ENCODE data around the gene PPFIA1. TPM values are rescaled to one million over a fixed set of nuclear protein-coding genes. Genes with fewer than 3 reads are reported as not detected.

PPFIA1 gene
- polyA plus RNA-seq, 2 of the 4 experiments (the other 2 are of a cell fraction) = 23.3 to 45.6 TPM

DNA sequence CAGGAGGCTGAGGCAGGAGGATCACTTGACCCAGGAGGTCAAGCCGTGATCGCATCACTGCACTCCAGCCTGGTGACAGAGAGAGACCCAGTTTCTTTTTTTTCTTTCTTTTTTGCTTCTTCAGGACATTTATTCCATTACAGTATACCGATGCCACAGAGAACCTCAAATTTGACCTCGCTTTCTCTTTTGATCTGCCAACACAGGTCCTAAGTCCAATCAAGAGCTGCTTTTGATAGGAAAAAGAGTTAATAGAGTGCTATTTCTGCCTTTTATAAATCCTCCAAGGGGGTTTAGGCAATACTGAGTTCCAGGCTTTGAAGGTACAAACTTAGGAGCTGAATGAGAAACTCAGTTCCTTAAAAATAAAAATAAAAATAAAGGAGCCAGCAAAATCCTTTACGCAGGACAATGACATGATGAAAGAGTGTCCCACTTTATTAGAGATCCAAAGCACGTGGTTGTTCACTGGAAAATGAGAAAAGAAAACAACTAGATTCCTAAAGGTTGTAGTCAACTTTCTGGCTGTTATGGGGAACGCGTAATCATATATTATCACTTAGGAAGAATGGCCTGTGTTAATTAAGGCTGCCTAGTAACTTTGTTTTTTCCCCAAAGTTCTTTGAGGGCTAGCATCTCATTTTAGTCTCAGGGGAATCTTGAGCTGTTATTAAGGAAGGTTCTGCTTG is 40.2 kb upstream of the PPFIA1 start:
- TF ChIP-seq NFE2L2 (conservative IDR thresholded peaks at IDR 0.05; ENCODE audit: low read length) = no peak
- no peak for TF ChIP-seq FOSB (CRISPR knock-in tag; IDR thresholded peaks at IDR 0.05)
- TF ChIP-seq EP300 (IDR thresholded peaks at IDR 0.05) = no peak
- no peak for TF ChIP-seq CEBPB (IDR thresholded peaks at IDR 0.05)
- no peak for TF ChIP-seq ZSCAN20 (CRISPR knock-in tag; IDR thresholded peaks at IDR 0.05)
- TF ChIP-seq TFCP2L1 (CRISPR knock-in tag; IDR thresholded peaks at IDR 0.05) = no peak
- TF ChIP-seq NPAS2 (CRISPR knock-in tag; IDR thresholded peaks at IDR 0.05; ENCODE audit: borderline replicate concordance) = no peak
- no peak for TF ChIP-seq FOSL2 (IDR thresholded peaks at IDR 0.05)
- TF ChIP-seq FOSL2 (CRISPR knock-in tag; IDR thresholded peaks at IDR 0.05) = no peak
- no peak for TF ChIP-seq SMC3 (IDR thresholded peaks at IDR 0.05)
- no peak for TF ChIP-seq KDM5A (IDR thresholded peaks at IDR 0.05)
- TF ChIP-seq, protein P1, sequence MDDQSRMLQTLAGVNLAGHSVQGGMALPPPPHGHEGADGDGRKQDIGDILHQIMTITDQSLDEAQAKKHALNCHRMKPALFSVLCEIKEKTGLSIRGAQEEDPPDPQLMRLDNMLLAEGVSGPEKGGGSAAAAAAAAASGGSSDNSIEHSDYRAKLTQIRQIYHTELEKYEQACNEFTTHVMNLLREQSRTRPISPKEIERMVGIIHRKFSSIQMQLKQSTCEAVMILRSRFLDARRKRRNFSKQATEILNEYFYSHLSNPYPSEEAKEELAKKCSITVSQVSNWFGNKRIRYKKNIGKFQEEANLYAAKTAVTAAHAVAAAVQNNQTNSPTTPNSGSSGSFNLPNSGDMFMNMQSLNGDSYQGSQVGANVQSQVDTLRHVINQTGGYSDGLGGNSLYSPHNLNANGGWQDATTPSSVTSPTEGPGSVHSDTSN (IDR thresholded peaks at IDR 0.05) = no peak
- TF ChIP-seq PHF8 (IDR thresholded peaks at IDR 0.05; ENCODE audit: borderline replicate concordance, low read depth) = no peak
- WGBS (ENCODE audit: missing lambda C conversion rate) = 86% methylated on average over 8 of the region's 8 CpGs
- Histone ChIP-seq H3K9me3 (no peaks in the 10 kb centered on the region), H3K27ac (peak overlapping the region in 1 of 2 experiments; percentile 75; a peak in 3 of 6 replicates), H3K4me1 (peaks cover 24% of the 10 kb centered on the region), H3K4me2 (no peak overlapping the region), H3K4me3 (no peak overlapping the region)
- no peak for DNase-seq (ENCODE audit: low read depth in 1 of 2, low spot score in 1 of 2)
- ChIA-PET POLR2A (no interaction called here), CTCF (interaction anchor here (0.5 to 0.9 kb wide), 2 partner anchors 34 to 376 kb away, joined by 3 to 5 read pairs; no protein-coding TSS in a partner anchor)
- no peak for ATAC-seq
- FAIRE-seq = no peak

DNA sequence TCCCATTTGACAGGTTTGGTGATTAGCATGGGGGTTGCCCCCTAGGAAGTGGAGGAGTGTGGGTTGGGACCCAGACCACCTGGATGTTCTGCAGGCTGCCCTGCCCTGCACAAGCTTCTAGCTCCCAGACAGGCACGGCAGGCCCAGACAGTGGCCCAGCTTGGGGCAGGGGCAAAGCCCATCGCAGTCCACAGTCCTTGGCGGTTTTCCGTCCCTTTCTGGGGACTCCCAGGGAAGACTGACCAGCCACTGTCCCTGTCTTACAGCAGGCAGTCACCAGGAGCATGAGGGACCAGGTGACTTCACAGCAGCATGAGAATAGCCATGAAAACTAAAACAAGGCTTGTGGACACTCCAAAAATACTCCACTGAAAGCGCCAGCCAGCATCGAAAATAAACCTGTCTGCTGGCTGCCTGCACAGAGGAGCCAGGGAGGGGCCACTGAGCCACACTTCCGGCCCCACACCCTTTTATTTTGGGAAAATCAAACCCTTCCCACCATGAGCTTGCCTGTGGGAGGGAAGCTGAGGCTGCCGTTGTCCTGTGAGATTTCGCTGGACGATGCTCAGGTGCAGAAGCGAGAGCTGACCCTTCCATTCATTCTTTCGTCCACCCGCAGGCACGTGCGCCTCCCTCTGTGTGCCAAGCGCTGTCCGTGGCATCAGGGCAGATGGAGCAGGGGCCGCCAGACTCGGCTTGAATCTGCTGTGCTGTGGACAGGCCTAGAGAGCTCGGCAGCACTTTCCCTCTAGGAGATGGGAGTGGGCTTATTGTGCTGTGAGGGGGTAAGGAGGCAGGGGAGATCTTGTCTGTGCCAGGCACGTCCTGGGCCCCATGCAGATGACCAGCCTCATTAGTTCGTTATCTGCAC is 39.4 kb upstream of the PPFIA1 start:
- ChIA-PET POLR2A (no interaction called here), CTCF (interaction anchor here (0.7 to 3.0 kb wide), 3 partner anchors 25 to 35 kb away, joined by 3 to 8 read pairs (median 3); no protein-coding TSS in a partner anchor)
- no peak for FAIRE-seq
- Histone ChIP-seq H3K4me3 (no peak overlapping the region), H3K27ac (peak overlapping the region in 1 of 2 experiments; percentile 75; a peak in 3 of 6 replicates), H3K9me3 (no peaks in the 10 kb centered on the region), H3K4me1 (peaks cover 25% of the 10 kb centered on the region), H3K4me2 (no peak overlapping the region)
- TF ChIP-seq, protein P2, sequence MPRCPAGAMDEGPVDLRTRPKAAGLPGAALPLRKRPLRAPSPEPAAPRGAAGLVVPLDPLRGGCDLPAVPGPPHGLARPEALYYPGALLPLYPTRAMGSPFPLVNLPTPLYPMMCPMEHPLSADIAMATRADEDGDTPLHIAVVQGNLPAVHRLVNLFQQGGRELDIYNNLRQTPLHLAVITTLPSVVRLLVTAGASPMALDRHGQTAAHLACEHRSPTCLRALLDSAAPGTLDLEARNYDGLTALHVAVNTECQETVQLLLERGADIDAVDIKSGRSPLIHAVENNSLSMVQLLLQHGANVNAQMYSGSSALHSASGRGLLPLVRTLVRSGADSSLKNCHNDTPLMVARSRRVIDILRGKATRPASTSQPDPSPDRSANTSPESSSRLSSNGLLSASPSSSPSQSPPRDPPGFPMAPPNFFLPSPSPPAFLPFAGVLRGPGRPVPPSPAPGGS (IDR thresholded peaks at IDR 0.05) = no peak
- TF ChIP-seq JUNB (IDR thresholded peaks at IDR 0.05) = no peak
- TF ChIP-seq EHF (CRISPR knock-in tag; IDR thresholded peaks at IDR 0.05) = no peak
- no peak for TF ChIP-seq NR3C1 (IDR thresholded peaks at IDR 0.05)
- TF ChIP-seq JUN (IDR thresholded peaks at IDR 0.05) = no peak
- no peak for TF ChIP-seq RNF2 (IDR thresholded peaks at IDR 0.05; ENCODE audit: borderline replicate concordance, low read depth)
- TF ChIP-seq BHLHE40 (IDR thresholded peaks at IDR 0.05; ENCODE audit: low read depth, low read length) = no peak
- TF ChIP-seq, protein P3, sequence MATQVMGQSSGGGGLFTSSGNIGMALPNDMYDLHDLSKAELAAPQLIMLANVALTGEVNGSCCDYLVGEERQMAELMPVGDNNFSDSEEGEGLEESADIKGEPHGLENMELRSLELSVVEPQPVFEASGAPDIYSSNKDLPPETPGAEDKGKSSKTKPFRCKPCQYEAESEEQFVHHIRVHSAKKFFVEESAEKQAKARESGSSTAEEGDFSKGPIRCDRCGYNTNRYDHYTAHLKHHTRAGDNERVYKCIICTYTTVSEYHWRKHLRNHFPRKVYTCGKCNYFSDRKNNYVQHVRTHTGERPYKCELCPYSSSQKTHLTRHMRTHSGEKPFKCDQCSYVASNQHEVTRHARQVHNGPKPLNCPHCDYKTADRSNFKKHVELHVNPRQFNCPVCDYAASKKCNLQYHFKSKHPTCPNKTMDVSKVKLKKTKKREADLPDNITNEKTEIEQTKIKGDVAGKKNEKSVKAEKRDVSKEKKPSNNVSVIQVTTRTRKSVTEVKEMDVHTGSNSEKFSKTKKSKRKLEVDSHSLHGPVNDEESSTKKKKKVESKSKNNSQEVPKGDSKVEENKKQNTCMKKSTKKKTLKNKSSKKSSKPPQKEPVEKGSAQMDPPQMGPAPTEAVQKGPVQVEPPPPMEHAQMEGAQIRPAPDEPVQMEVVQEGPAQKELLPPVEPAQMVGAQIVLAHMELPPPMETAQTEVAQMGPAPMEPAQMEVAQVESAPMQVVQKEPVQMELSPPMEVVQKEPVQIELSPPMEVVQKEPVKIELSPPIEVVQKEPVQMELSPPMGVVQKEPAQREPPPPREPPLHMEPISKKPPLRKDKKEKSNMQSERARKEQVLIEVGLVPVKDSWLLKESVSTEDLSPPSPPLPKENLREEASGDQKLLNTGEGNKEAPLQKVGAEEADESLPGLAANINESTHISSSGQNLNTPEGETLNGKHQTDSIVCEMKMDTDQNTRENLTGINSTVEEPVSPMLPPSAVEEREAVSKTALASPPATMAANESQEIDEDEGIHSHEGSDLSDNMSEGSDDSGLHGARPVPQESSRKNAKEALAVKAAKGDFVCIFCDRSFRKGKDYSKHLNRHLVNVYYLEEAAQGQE (IDR thresholded peaks at IDR 0.05) = no peak
- TF ChIP-seq MAZ (IDR thresholded peaks at IDR 0.05; ENCODE audit: borderline replicate concordance, low read depth, low read length) = no peak
- no peak for TF ChIP-seq FOXS1 (CRISPR knock-in tag; IDR thresholded peaks at IDR 0.05)
- no peak for TF ChIP-seq GATA3 (IDR thresholded peaks at IDR 0.05; ENCODE audit: borderline replicate concordance)
- ATAC-seq = no peak
- DNase-seq (ENCODE audit: low read depth in 1 of 2, low spot score in 1 of 2) = no peak
- 88% methylated on average over 20 of the region's 22 CpGs for WGBS (ENCODE audit: missing lambda C conversion rate)
